Raji (cell line): Measurements from ENCODE around the gene TASP1.

ENCODE experiments used
- POLR2A ChIP-seq: IDR thresholded peaks from 2 replicates; pipeline ENCODE4 v1.6.1; 2011; ENCODE audit warnings: low read depth, low read length, control low read depth; ENCODE audit not compliant: insufficient read depth

TASP1 gene

DNA sequence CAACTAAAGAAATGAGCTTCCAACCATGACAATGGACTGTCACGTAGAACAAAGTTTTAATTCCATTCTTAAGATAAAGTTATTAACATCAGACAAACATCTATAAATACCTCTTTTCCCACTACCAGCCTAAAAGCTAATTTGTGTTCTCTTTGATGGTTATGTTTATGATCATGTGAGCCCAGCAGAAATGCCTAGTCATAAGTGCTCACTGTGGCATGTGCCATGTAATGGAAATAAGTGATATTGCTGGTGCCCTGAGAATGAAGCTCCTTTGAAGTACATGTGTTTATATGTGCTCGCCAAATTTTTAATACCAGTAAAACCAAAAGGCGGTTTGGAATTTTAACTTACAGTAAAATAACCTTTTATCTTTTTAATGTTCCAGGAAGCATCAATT lies 211.9 kb downstream of the TASP1 start:
- TF ChIP-seq POLR2A = no peak

DNA sequence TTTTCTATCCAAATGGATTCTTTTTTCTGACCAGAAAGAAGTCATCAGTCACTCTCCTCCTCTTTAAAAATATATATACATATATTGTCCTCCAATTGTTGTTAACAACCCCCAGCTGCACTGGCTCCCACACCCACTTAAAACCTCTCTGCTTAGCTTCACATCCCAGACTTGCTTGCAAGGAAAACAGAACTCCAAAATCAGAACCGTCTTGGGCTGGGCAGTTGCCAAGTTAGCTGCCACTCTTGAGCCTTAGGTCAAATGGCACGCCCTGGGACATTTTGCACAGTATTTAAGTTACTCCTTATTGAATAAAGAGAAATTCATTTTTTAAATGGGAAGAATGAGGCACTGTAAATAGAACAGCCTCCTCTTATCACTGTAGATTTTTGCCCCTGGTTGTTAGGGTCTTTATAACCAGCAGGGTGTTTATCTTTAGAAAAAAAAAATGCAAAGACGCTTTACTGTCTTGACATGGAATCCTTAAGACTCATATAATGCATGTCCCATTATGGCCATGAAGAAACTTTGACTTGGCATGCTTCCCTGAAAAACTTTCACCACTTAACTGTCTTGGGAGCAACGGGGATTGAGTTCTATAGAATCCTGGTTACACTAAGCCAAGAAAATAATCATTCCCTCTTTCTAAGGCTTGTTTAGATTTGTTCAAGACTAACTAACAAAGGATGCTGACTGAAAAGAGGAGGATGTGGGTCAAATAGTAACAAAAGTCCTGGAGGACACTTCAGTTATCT lies 213.2 kb downstream of the TASP1 start:
- TF ChIP-seq POLR2A = no peak

DNA sequence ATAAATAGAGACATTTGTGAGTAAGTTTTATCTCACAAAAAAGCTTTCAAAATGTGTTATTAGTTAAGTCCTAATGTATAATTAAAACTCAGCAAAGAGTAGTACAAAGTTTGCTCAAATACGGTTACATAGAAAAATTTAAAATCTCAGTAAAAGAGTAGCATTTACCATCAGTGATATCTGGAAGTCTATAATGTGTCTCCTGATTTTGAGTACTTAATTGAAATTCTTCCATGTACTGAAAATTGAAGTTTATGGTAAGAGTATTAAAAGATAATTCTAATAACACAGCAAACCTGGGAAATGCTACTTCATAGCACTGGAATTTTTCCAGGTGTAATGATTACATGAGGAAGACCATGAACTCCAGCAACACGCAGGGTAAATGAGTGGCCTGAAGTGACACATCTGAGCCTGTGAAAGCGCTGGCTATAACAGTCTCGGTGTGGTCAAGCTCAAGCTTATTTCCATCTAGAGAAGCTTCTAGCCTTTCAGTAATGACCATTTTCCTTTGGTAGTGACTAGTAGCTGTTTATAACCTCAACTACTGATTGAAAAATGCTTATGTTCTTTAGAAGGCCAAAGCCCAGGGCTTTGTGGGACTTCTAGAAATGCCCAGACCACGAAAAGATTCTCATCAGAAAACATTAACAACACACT lies 214.4 kb downstream of the TASP1 start:
- TF ChIP-seq POLR2A = no peak

DNA sequence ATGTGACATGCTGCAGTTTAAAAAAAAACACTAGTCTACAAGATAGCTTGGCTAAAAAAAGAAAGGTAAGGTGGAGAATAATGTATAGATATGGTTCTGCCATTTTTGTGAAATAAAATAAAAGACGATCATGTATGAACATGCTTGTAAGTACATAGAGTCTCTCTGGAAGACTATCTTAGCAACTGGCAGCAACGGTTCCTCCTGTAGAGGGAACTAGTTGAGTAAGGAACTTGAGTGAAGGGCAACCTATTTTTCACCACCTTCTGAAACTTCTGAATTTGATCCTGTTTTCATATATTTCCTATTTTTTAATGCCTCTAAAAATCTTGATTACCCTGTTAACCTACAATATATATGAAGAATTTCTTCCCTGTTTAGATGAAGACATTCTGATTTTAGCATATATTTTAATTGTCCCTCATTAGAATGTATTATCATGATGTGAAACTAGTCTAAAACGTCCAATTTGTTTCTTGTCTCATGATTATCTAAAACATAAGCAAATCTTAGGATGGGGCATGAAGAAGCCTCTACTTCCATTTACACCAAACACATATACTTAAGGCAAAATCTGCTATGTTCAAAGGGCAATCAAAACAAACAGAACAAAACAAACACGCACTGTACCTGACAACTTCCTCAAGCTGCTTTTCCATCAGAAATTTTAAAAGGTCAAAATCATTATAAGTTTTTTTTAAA lies 215.1 kb downstream of the TASP1 start:
- no peak for TF ChIP-seq POLR2A

DNA sequence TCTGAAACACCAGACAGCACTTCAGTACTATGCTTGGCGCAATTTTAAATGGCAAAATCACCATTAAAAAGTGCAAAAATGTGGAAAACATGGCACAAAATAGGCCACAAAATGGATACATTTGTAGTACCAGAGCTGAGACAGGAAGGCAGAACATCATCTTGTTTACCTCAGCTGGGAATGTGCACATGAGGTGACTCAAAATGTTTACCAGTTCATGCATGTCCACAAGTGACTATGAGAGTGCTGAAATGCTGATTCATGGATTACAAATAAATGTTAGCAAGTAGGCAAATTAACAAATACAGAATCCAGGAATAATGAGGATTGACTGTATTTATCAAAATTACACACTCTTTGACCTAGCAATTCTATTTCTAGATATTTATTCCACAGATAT lies 216.1 kb downstream of the TASP1 start:
- TF ChIP-seq POLR2A = no peak

DNA sequence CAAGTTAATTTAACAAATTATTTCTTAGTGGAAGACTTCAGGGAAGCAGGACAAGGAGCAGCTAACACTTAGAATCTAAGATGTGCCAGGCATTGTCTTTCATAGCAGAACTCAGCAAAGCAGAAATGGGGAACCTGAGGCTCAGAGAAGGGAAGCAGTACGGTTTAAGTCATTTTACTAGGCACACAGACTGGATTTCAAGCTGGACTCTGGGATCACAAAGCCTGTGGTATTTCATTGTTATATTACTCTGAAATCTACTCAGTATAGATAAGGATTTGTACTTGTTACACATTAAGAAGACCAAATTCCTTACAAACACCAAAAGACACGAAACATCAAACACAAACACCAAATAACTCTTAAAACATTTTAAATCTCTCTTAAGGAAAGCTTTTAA lies 218.1 kb downstream of the TASP1 start:
- TF ChIP-seq POLR2A = no peak

DNA sequence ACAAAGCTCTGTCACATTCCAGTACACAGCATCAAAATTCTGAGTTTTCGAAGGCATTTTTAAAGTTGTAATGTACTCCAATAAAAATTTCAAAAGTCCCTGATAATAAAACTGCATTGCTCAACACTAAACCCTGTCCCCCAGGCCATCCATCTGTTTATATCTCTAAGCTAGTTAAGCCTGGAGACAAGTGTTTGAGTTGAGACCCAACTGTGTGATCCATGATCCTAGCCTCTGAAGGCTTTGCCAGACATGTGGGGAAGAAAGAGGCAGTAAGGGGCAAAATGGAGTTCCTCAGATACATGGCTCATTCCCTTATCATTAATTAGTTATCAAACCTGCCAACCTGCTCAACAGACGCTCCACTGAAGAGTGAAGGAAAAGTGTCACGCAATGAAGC lies 219.3 kb downstream of the TASP1 start:
- TF ChIP-seq POLR2A = no peak

DNA sequence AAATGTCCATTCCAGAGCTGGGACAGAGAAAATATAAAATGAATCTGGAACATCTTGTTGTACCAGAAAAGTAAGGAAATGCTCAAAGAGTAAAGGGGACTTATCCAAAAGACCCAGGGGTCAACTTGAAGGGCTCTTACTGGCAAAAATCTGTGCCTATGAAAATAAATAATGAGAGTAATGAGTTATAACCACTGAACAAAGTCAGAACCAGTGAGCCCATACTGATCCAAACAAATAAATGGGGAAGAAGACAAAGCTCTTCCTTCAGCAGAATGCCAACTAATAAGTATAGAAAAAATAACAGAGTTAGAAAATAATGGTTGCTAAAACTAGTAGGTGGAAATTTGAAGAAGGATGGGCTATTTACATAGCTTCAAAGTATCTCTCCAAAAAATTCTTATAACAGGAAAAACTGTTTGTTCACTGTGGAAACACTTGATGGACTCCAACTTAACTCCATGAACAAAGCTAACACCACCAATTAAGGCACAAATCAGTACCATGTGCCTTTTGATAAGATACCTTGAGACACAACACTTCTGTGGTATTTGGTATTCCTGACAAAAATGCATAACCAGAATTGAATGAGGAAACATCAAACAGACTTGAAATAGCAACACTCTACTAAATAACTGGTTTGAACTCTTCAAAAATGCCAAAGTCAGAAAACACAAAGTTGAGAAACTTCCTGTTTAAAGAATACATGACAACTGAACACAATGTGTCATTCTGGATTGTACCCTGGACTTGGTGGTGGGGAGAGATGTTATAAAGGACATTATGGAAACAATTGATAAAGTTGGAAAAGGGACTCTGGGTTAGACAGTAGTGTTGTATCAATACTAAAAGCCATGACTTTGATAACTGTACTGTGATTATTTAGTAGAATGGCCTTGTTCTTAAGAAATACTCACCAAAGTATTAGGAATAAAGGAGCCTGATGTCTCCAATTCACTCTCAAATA lies 220.2 kb downstream of the TASP1 start:
- TF ChIP-seq POLR2A = no peak

DNA sequence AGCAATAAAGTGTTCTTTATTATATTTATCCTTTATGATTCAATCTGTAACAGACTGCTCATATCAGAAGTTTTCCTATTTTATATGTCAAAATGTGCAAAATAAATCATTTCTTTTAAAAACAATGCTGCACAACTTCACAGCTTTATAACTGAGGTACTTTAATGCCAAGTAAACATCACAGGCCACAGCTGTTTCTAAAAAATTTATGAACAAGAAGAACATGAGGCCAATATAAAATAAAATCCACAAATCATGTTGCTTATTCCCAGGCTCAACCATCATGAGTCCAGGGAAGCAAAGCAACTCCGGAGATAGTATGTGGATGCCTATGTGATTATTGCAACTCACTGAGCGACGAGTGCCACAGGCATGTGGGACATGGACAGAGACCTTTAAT lies 222.2 kb downstream of the TASP1 start:
- TF ChIP-seq POLR2A = no peak

DNA sequence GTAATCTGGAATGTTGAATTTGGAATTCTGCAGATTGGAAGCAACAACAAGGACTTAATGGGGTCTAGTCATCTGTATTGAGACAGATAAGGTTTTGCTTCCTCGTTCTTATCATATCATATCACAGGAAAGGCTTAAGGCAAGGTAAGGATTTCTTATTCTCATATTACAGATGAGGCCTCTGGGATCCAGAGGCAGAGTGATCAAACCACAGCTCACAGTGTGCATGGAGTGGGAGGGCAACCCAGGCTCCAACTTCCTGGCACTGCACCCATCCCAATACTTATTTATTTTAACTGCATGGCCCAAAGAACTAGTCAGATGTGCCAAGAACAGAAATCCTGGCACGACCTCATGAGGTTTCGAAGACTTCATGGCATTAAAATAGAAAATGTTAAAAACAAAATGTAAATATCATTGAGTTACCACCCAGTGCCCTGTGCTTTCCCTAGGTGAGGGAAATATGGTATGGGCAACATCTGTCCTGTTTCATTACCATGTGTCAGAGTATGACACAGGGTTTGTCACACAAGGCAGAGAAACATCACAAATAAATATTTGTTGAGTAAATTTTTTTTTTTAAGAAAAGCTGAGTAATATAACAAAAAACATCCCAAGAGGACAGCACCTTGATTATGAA lies 225.8 kb downstream of the TASP1 start:
- no peak for TF ChIP-seq POLR2A

DNA sequence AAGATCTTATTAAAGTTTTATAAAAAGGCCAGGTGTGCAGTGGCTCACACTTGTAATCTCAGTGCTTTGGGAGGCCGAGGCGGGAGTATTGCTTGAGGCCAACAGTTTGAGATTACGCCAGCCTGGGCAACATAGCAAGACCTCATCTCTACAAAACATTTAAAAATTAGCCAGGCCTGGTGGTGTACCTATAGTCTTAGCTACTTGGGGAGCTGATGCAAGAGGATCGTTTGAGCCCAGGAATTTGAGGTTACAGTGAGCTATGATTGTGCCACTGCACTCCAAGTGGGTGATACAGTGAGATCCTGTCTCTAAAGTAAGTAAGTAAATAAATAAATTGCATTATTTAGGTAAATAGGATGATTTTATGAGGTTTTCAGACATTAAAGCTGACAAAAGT lies 234.4 kb downstream of the TASP1 start:
- TF ChIP-seq POLR2A = no peak

DNA sequence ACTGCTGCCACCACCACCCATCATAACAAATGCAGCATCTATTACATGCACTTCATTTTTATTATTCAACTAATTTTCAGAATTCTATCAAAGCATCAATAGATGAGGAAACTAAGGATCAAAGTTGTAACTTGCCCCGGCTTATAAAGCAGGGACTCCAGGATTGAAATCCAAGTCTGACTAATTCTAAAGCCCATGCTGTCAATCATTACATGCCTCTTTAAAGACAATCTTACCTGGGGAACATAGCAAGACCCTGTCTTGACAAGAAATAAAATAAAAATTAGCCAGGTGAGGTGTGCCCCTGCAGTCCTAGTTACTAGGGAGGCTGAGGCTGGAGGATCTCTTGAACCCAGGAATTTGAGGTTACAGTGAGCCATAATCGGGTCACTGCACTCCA lies 235.3 kb downstream of the TASP1 start:
- no peak for TF ChIP-seq POLR2A

DNA sequence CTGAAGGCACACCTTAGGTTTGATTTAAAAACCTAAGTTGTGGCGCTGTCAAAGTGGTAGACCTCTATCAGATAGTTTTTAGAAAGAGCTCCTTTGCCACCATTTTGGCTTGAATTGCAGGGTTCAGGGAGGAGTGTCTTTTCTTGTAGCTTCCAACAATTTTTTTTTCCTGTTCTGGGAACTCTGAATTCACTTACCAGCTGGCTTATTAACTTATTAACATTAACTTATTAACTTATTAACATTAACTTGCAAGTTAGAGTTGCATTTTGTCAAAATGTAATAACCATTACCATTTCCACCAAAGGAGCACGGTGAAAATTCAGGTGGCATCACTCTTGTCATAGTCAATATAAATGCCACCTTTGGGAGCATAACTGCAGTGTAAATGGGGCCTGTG lies 235.7 kb downstream of the TASP1 start:
- TF ChIP-seq POLR2A = no peak

DNA sequence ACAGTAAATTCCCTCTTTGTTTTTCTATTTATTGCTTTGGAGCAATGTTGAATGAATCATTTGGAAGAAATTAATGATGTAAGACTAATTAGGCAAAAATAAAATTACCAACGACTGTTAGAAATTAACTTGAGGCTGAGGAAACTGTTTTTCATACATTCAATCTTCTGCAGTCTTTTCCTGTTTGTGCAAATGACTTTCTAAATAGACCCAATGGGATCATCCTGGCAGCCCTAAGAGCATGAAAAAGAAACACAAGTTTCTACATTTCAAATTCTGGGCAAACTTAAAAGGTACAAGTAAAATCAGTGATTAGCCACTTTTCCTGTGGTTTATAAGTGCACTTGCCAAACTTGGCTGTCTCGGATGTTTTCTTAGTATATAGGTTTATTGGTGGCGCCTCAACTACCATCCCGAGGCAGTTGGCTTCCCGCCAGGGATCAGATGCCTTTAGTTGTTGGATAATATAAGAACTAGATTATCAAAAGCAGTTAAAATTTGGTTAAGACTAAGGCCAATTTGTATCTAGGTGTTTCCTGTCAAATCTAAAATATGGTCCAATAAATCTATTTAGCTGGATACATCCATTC lies 236.5 kb downstream of the TASP1 start:
- TF ChIP-seq POLR2A = no peak
